Measurements from ENCODE around the gene CDH23. TPM values are rescaled to one million over a fixed set of nuclear protein-coding genes. Genes with fewer than 3 reads are reported as not detected.

The CDH23 gene
- total RNA-seq, 2 experiments from 2014 or later, result 1.6 TPM

DNA sequence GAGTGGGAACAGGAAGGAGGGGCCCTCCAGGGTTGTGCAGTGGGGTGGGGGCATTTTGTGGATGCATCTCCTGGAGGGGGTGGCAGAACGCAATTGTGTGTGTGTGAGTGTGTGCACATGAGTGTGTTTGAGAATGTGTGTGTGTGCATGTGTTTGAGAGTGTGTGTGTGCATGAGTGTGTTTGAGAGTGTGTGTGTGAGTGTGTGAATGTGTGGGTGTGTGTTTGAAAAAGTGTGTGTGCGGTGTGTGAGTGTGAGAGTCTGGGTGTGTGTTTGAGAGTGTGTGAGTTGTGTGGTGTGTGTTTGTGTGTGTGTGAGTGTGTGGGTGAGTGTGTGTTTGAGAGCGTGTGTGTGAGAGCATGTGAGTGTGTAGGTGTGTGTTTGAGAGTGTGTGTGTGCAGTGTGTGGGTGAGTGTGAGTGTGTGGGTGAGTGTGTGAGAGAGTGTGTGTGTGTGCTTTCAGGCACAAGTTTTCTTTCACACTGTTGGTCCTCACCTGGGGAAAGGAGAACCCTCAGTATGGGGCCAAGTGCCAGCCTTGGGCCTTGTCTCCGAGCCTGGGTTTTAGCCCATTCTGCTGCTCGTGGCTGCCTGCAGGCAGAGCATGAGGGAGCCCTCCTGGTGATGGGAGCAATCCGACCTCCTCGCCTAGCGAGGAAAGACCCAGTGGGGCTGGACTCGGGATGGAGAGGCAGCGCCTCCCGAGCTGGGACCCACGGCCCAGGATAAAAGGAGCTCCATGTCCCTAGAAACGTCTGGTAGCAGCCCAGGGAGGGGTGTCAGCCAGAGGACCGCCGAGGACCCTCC, 35.6 kb downstream of the CDH23 start:
- Mint-ChIP-seq H3K27ac (no peak overlapping the region), H3K4me1 (ENCODE audit: low read depth) (no peaks in the 10 kb centered on the region), H3K36me3 (ENCODE audit: low read depth) (no peaks in the 10 kb centered on the region), H3K9me3 (no peaks in the 10 kb centered on the region), H3K27me3 (ENCODE audit: low read depth) (peaks cover 2% of the 10 kb centered on the region), H3K4me3 (no peak overlapping the region)
- DNase-seq, result no peak
- CTCF ChIA-PET, result no interaction called here
- intact Hi-C loops (cut with micrococcal nuclease), result no loop called here

DNA sequence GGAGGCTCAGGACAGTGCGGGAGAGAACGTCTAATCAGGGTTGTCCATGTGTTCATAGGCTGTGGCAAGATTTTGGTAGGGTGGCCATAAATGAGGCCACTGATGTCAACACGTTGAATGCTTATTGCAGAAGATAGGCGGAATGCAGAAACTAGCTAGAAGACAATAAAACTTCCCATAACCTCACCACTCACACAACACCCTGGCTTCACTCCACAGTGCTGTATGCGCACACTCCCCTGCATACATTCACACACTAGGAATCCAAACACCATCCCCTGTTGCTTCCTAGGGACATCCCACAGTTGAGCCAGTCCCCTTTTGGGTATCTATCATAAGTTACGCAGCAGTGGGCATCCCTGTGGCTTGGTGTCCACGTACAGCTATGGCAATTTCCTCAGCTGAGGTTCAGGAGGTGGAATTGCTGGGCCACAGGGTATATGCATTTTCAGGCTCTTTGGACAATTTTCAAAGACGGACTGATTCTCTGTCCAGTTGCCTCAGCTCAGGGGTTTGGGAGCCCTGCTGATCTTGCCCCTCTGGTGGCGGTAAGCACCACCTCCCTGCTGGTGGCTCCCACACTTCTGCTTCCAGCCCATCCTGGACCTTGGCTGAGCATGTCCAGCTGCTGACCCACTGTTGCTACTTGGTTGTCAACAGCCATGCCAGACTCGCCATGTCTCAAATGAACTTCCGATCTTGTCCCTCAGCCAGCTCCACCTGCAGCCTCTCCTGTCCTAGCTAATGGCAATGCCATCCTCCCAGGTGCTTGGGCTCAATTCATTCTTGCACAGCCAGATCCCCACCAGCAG, 36.4 kb downstream of the CDH23 start:
- no peak overlapping the region for H3K27ac Mint-ChIP-seq
- no peaks in the 10 kb centered on the region for H3K4me1 Mint-ChIP-seq (ENCODE audit: low read depth)
- no peaks in the 10 kb centered on the region for H3K9me3 Mint-ChIP-seq
- CTCF ChIA-PET, result interaction anchor here (1.2 kb wide), 1 partner anchor 137 kb away, joined by 3 read pairs; no protein-coding TSS in a partner anchor
- H3K27me3 Mint-ChIP-seq (ENCODE audit: low read depth), result peaks cover 2% of the 10 kb centered on the region
- H3K36me3 Mint-ChIP-seq (ENCODE audit: low read depth), result no peaks in the 10 kb centered on the region
- H3K4me3 Mint-ChIP-seq, result no peak overlapping the region
- intact Hi-C loops (cut with micrococcal nuclease), result no loop called here
- DNase-seq, result no peak

- H3K4me3 Mint-ChIP-seq, result no peak overlapping the region
- H3K27me3 Mint-ChIP-seq (ENCODE audit: low read depth), result peaks cover 2% of the 10 kb centered on the region
- H3K9me3 Mint-ChIP-seq, result no peaks in the 10 kb centered on the region
- H3K27ac Mint-ChIP-seq, result no peak overlapping the region
- no peaks in the 10 kb centered on the region for H3K4me1 Mint-ChIP-seq (ENCODE audit: low read depth)
- CTCF ChIA-PET, result interaction anchor here (1.2 kb wide), 1 partner anchor 136 kb away, joined by 3 read pairs; no protein-coding TSS in a partner anchor
- peak; percentile 19 for DNase-seq
- intact Hi-C loops (cut with micrococcal nuclease), result no loop called here
- no peaks in the 10 kb centered on the region for H3K36me3 Mint-ChIP-seq (ENCODE audit: low read depth)
These were observed 37.3 kb downstream of the CDH23 start for GRCh38 chr10:71433768-71434744.

GRCh38 chr10:71434760-71435394, 38.2 kb downstream of the CDH23 start:
- CTCF ChIA-PET, result no interaction called here
- Mint-ChIP-seq H3K27me3 (ENCODE audit: low read depth) (no peaks in the 10 kb centered on the region), H3K4me3 (no peak overlapping the region), H3K36me3 (ENCODE audit: low read depth) (no peaks in the 10 kb centered on the region), H3K4me1 (ENCODE audit: low read depth) (no peaks in the 10 kb centered on the region), H3K27ac (no peak overlapping the region), H3K9me3 (no peaks in the 10 kb centered on the region)
- intact Hi-C loops (cut with micrococcal nuclease), result no loop called here
- no peak for DNase-seq

GRCh38 chr10:71435571-71436267, 39.0 kb downstream of the CDH23 start:
- CTCF ChIA-PET, result no interaction called here
- intact Hi-C loops (cut with micrococcal nuclease), result no loop called here
- no peak for DNase-seq
- no peak overlapping the region for H3K4me3 Mint-ChIP-seq
- H3K36me3 Mint-ChIP-seq (ENCODE audit: low read depth), result no peaks in the 10 kb centered on the region
- no peaks in the 10 kb centered on the region for H3K9me3 Mint-ChIP-seq
- H3K27ac Mint-ChIP-seq, result no peak overlapping the region
- no peaks in the 10 kb centered on the region for H3K27me3 Mint-ChIP-seq (ENCODE audit: low read depth)
- H3K4me1 Mint-ChIP-seq (ENCODE audit: low read depth), result no peaks in the 10 kb centered on the region

DNA sequence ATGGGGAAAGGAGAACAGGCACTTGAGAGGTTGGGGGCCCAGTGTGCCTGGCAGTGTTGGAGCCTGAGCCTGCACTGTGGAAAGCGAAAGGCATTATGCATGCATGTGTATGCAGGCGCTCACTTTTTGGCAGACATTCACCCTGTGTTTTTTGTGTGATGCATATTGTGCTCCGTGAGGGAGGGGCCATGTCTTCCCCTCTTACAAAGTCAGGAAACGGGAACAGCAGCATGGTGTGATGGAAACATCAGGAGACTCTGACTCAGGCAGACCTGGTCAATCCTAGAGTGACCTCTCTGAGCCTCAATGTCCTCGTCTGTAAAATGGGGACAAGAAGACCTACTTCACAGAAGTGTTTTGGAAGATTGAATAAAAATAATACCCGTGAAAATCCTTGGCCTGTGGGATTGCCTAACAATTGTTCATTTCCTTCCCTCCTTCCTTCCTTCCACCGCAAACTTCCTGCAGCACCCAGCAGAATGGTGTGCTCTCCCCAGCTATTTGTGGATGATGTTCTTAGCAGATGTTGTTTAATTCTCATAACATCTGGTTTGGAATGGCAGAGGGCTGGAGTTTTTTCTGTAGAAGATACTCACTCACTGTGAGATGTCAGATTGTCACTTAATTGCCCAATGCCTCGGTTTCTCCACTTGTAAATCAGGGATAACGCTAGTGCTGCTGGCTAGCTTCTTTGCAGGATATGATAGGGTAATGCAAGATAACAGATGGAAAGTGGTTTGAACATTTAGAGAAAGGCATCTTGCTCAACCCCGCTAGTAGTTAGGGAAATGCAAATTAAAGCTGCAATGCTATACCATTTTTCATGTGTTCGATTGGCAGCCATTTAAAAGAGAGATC, 39.8 kb downstream of the CDH23 start:
- CTCF ChIA-PET, result no interaction called here
- intact Hi-C loops (cut with micrococcal nuclease), result no loop called here
- H3K4me1 Mint-ChIP-seq (ENCODE audit: low read depth), result no peaks in the 10 kb centered on the region
- no peak overlapping the region for H3K4me3 Mint-ChIP-seq
- H3K36me3 Mint-ChIP-seq (ENCODE audit: low read depth), result no peaks in the 10 kb centered on the region
- no peak for DNase-seq
- H3K9me3 Mint-ChIP-seq, result no peaks in the 10 kb centered on the region
- no peaks in the 10 kb centered on the region for H3K27me3 Mint-ChIP-seq (ENCODE audit: low read depth)
- H3K27ac Mint-ChIP-seq, result no peak overlapping the region

DNA sequence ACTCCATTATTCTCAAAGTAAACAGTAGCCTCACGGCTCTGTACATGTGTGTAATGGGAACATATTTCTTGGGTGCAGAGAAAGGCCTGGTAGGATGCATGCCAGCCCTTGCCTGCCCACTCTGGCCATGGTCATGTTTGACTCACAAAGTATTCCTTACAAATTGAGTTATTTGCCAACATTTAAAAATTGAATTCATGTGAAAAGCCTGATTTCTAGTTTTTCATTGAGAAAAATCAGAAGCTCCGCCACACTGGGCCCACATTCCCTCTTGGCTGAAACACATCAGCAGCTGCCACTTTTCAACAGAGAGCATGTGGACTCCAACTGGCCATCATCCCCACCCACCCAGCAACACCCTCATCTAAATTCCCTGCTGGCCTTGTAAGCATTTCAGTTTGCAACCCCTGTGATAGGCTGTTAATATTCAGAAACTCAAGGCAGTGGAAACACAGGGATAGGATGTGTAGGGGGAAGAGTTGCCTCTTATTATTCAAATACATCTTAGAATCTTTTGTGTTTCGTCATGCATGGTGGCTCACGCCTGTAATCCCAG, 40.9 kb downstream of the CDH23 start:
- Mint-ChIP-seq H3K4me1 (ENCODE audit: low read depth) (no peaks in the 10 kb centered on the region), H3K4me3 (no peak overlapping the region), H3K36me3 (ENCODE audit: low read depth) (no peaks in the 10 kb centered on the region), H3K27ac (no peak overlapping the region), H3K9me3 (no peaks in the 10 kb centered on the region), H3K27me3 (ENCODE audit: low read depth) (no peaks in the 10 kb centered on the region)
- intact Hi-C loops (cut with micrococcal nuclease), result no loop called here
- DNase-seq, result no peak
- CTCF ChIA-PET, result no interaction called here

DNA sequence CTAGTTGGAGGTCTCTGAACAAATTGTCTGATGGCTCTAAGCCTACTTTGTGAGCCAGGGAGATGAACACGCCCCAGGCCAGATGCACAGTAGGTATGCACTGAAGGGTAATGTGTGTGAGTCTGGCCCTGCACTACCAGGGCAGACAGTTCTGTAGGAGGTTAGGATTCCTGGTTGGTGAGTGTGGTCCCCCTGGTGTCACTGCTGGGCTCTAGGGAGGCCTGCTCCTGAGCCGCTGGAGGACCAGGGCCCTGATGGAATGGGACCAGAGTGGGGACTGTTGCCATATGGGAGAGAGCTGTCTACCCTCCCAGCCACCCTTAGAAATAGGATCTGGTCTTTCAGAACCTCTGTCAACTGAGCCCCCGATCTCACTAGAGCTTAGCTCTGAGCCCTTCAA, 42.0 kb downstream of the CDH23 start:
- no peaks in the 10 kb centered on the region for H3K9me3 Mint-ChIP-seq
- H3K27ac Mint-ChIP-seq, result no peak overlapping the region
- CTCF ChIA-PET, result no interaction called here
- no peaks in the 10 kb centered on the region for H3K36me3 Mint-ChIP-seq (ENCODE audit: low read depth)
- intact Hi-C loops (cut with micrococcal nuclease), result no loop called here
- no peak for DNase-seq
- no peaks in the 10 kb centered on the region for H3K27me3 Mint-ChIP-seq (ENCODE audit: low read depth)
- no peak overlapping the region for H3K4me3 Mint-ChIP-seq
- no peaks in the 10 kb centered on the region for H3K4me1 Mint-ChIP-seq (ENCODE audit: low read depth)

DNA sequence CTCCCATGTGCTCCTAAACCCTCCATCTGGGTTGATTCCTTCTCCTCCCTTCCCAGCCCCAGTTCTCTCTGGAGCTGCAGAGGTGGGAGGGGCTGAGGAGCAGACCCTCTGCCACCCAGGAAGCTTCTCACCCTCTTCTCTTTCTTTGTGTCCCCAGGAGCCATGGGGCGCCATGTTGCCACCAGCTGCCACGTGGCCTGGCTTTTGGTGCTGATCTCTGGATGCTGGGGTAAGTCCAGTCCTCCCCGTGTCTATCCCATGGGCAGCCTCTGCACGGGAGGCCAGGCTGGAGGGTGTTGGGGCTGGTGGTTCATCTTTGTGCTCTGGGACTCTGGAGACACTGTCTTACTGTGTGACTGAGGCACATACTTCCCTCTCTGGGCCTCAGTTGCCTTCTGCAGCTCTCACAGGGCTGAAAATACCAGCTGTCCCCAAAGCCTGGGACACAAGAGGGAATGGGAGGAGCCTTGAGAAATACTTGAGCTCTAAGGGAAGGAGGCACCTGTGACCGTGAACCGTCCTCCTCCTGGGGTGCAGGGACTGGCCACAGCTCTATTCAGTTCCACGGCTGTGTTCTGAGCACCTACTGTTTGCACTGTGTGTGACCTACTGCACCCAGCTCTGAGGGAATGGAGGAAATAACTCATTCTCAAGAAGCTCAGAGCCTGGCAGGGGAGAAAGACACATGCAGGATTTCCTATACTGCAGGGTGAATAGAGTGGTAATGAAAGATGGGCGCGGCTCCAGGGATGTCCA, 43.1 kb downstream of the CDH23 start:
- no peaks in the 10 kb centered on the region for H3K27me3 Mint-ChIP-seq (ENCODE audit: low read depth)
- no peaks in the 10 kb centered on the region for H3K36me3 Mint-ChIP-seq (ENCODE audit: low read depth)
- CTCF ChIA-PET, result no interaction called here
- no peak overlapping the region for H3K27ac Mint-ChIP-seq
- no peak overlapping the region for H3K4me3 Mint-ChIP-seq
- intact Hi-C loops (cut with micrococcal nuclease), result no loop called here
- no peaks in the 10 kb centered on the region for H3K9me3 Mint-ChIP-seq
- H3K4me1 Mint-ChIP-seq (ENCODE audit: low read depth), result no peaks in the 10 kb centered on the region
- no peak for DNase-seq

DNA sequence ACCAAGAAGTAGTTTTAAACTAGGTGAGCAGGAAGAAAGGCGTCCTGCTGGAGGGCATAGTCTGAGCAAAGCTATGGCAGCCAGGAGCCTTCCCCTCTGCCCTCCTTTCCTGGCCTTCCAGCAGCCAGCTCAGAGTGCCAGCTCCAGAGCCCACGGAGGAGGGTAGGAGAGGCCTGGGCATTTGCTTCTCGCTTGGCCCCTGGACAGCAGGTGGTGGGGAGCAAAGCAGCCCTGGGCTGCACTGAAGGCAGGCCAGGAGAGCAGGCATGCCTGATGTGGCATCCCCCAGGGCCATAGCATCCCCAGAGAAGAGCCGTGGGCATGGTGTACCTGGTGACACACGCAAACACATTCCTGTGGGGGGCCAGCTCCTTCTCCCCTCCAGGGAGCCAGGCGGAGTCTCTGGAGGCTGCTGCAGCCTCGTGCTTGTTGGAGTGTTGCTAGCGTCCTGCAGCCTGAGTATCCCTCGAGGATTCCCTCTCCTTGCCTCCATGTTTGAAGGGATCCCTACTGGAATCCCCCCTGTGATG, 43.9 kb downstream of the CDH23 start:
- no peak for DNase-seq
- no peaks in the 10 kb centered on the region for H3K36me3 Mint-ChIP-seq (ENCODE audit: low read depth)
- H3K9me3 Mint-ChIP-seq, result no peaks in the 10 kb centered on the region
- H3K27me3 Mint-ChIP-seq (ENCODE audit: low read depth), result no peaks in the 10 kb centered on the region
- H3K4me3 Mint-ChIP-seq, result no peak overlapping the region
- CTCF ChIA-PET, result no interaction called here
- no peaks in the 10 kb centered on the region for H3K4me1 Mint-ChIP-seq (ENCODE audit: low read depth)
- H3K27ac Mint-ChIP-seq, result no peak overlapping the region
- intact Hi-C loops (cut with micrococcal nuclease), result no loop called here
